Nephron progenitor cell (in vitro differentiated cells): Measurements from ENCODE around the gene CCNL1.
"Not testable (repeated sequence)": the region's sequence is repeated elsewhere in the genome, so short reads cannot be mapped to it uniquely, and the experiment has no call there.

Experiments
- DNase-seq: peaks from one replicate; pipeline ENCODE4 v3.0.0; 2021
- H3K27ac Mint-ChIP-seq: 2 replicates; pipeline ENCODE4 v1.8.0; 2021; ENCODE audit warnings: mild to moderate bottlenecking, moderate library complexity, mixed read lengths
- H3K27me3 Mint-ChIP-seq: 2 replicates; pipeline ENCODE4 v1.8.0; 2021; ENCODE audit warnings: mild to moderate bottlenecking, low read depth, mixed read lengths; ENCODE audit not compliant: poor library complexity
- H3K36me3 Mint-ChIP-seq: 2 replicates; pipeline ENCODE4 v1.8.0; 2021; ENCODE audit warnings: low read depth, mixed read lengths
- H3K4me1 Mint-ChIP-seq: 2 replicates; pipeline ENCODE4 v1.8.0; 2021; ENCODE audit warnings: mixed read lengths
- H3K4me3 Mint-ChIP-seq: 2 replicates; pipeline ENCODE4 v1.8.0; 2021; ENCODE audit warnings: mild to moderate bottlenecking, moderate library complexity, mixed read lengths
- H3K9me3 Mint-ChIP-seq: 2 replicates; pipeline ENCODE4 v1.8.0; 2021; ENCODE audit warnings: mild to moderate bottlenecking, moderate library complexity, mixed read lengths
- CTCF ChIP-seq: fragments of 200-600 bp; sonication (generic); IDR thresholded peaks from 2 replicates; pipeline ENCODE4 v1.5.0; 2021; ENCODE audit warnings: antibody characterized with exemption

Gene CCNL1

GRCh38 chr3:157104521-157104920 lies 55.4 kb downstream of the CCNL1 start:
- Mint-ChIP-seq H3K4me1 (peaks cover 65% of the 10 kb centered on the region), H3K27ac (no peak overlapping the region), H3K36me3 (no peaks in the 10 kb centered on the region), H3K4me3 (no peak overlapping the region), H3K9me3 (no peaks in the 10 kb centered on the region), H3K27me3 (peaks cover 8% of the 10 kb centered on the region)
- no peak for DNase-seq
- TF ChIP-seq CTCF, result no peak

- Mint-ChIP-seq H3K27me3 (peaks cover 4% of the 10 kb centered on the region), H3K9me3 (no peaks in the 10 kb centered on the region), H3K36me3 (no peaks in the 10 kb centered on the region), H3K27ac (no peak overlapping the region), H3K4me1 (peaks cover 59% of the 10 kb centered on the region), H3K4me3 (no peak overlapping the region)
- no peak for DNase-seq
- no peak for TF ChIP-seq CTCF
Observed at GRCh38 chr3:157103860-157104259, 56.1 kb downstream of the CCNL1 start.

GRCh38 chr3:157103280-157103679 lies 56.7 kb downstream of the CCNL1 start:
- no peaks in the 10 kb centered on the region for H3K36me3 Mint-ChIP-seq
- H3K9me3 Mint-ChIP-seq, result no peaks in the 10 kb centered on the region
- no peak for TF ChIP-seq CTCF
- H3K27ac Mint-ChIP-seq, result no peak overlapping the region
- H3K27me3 Mint-ChIP-seq, result peaks cover 5% of the 10 kb centered on the region
- no peak for DNase-seq
- no peak overlapping the region for H3K4me3 Mint-ChIP-seq
- H3K4me1 Mint-ChIP-seq, result peaks cover 53% of the 10 kb centered on the region

- H3K4me1 Mint-ChIP-seq, result peaks cover 46% of the 10 kb centered on the region
- H3K27ac Mint-ChIP-seq, H3K27me3 Mint-ChIP-seq, H3K36me3 Mint-ChIP-seq, DNase-seq, H3K4me3 Mint-ChIP-seq, H3K9me3 Mint-ChIP-seq: not testable (repeated sequence)
Observed at GRCh38 chr3:157102595-157102994, 57.4 kb downstream of the CCNL1 start.

GRCh38 chr3:157102098-157102497 lies 57.8 kb downstream of the CCNL1 start:
- DNase-seq, result no peak
- no peak for TF ChIP-seq CTCF
- Mint-ChIP-seq H3K27ac (no peak overlapping the region), H3K27me3 (peaks cover 10% of the 10 kb centered on the region), H3K36me3 (no peaks in the 10 kb centered on the region), H3K4me3 (no peak overlapping the region), H3K4me1 (peaks cover 41% of the 10 kb centered on the region), H3K9me3 (no peaks in the 10 kb centered on the region)

- TF ChIP-seq CTCF, result no peak
- H3K4me1 Mint-ChIP-seq, result peaks cover 35% of the 10 kb centered on the region
- no peaks in the 10 kb centered on the region for H3K36me3 Mint-ChIP-seq
- no peak overlapping the region for H3K27ac Mint-ChIP-seq
- no peak for DNase-seq
- no peaks in the 10 kb centered on the region for H3K9me3 Mint-ChIP-seq
- H3K4me3 Mint-ChIP-seq, result no peak overlapping the region
- H3K27me3 Mint-ChIP-seq, result peaks cover 12% of the 10 kb centered on the region
Observed at GRCh38 chr3:157101486-157101885, 58.5 kb downstream of the CCNL1 start.
